ENCODE data around the gene PNPLA3.

PNPLA3 gene, protein sequence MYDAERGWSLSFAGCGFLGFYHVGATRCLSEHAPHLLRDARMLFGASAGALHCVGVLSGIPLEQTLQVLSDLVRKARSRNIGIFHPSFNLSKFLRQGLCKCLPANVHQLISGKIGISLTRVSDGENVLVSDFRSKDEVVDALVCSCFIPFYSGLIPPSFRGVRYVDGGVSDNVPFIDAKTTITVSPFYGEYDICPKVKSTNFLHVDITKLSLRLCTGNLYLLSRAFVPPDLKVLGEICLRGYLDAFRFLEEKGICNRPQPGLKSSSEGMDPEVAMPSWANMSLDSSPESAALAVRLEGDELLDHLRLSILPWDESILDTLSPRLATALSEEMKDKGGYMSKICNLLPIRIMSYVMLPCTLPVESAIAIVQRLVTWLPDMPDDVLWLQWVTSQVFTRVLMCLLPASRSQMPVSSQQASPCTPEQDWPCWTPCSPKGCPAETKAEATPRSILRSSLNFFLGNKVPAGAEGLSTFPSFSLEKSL

DNA sequence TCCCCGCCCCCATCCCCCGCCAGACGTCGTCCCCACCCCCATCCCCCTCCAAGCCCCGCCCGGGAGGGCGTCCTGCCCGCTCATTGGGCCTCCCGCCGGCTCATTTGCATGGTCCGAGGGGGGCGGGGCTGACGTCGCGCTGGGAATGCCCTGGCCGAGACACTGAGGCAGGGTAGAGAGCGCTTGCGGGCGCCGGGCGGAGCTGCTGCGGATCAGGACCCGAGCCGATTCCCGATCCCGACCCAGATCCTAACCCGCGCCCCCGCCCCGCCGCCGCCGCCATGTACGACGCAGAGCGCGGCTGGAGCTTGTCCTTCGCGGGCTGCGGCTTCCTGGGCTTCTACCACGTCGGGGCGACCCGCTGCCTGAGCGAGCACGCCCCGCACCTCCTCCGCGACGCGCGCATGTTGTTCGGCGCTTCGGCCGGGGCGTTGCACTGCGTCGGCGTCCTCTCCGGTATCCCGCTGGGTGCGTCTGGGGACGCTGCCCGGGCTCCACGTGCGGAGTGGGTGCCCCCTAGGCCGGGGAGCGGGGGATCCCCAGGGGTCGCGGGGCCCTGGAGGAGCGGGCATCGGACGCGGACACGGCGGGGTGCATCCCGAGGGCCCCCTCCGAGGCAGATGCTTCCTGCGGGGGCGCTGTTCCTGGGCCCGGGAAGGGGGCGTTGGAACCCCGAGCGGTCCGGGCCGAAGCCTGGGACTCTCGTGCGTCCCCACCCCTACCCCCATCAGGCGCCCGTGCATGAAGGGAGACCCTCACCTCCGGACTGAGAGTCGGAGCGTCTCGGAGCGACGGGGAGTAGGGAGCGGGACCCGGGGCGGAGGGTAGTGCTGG is at the start of gene PNPLA3:
PNPLA3 (plus strand) TSS at position 175 of the 834 bp plus-strand sequence; CDS start at position 282, 107 bp downstream.
- Histone ChIP-seq H3K27me3 (peaks cover 0 to 72% of the 10 kb centered on the region in 2 donors), H3K9me3 (no peaks in the 10 kb centered on the region), H3K27ac (no peak within 1 kb of the TSS), H3K36me3 (no peaks in the 10 kb centered on the region), H3K4me3 (peak within 1 kb of the TSS; percentile 46 to 58), H3K4me1 (peaks cover 0 to 25% (median 13%) of the 10 kb centered on the region in 4 donors)
- intact Hi-C loops (cut with DNase I; ENCODE audit: low total_unique reads): no loop called here
- DNase-seq: peak; percentile 80 to 82
- TF ChIP-seq, protein P1, sequence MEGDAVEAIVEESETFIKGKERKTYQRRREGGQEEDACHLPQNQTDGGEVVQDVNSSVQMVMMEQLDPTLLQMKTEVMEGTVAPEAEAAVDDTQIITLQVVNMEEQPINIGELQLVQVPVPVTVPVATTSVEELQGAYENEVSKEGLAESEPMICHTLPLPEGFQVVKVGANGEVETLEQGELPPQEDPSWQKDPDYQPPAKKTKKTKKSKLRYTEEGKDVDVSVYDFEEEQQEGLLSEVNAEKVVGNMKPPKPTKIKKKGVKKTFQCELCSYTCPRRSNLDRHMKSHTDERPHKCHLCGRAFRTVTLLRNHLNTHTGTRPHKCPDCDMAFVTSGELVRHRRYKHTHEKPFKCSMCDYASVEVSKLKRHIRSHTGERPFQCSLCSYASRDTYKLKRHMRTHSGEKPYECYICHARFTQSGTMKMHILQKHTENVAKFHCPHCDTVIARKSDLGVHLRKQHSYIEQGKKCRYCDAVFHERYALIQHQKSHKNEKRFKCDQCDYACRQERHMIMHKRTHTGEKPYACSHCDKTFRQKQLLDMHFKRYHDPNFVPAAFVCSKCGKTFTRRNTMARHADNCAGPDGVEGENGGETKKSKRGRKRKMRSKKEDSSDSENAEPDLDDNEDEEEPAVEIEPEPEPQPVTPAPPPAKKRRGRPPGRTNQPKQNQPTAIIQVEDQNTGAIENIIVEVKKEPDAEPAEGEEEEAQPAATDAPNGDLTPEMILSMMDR (IDR thresholded peaks at IDR 0.05): no peak

DNA sequence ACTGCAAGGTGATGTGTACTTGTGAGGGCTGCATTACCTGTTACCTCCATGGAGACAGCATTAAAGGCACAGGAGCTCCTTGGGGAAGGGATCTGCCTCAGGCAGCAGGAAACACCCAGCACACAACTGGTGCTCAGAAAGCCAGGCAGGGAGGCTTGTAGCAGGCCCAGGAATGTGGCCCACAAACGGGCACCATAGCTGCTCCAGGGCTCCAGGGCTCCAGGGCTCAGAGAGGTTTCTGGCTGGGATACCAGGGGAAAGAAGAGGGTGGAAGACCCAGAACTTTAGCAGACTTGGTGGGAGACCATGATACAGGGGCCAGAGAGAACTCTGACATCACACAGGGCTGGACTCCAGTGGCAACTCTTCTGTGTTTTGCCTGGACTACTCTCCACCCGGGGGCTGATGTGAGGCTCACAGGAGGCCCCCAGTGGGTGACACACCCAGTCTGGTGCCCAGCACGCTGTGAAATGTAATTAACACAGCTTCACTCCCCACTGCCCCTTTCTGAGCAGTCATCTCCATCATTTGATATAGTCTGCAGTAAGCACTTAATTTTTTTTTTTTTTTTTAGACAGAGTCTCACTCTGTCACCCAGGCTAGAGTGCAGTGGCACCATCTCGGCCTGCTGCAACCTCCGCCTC is 46.6 kb upstream of the PNPLA3 start:
- no peak overlapping the region for H3K27ac ChIP-seq
- no peaks in the 10 kb centered on the region for H3K4me1 ChIP-seq
- no peaks in the 10 kb centered on the region for H3K36me3 ChIP-seq
- H3K4me3 ChIP-seq: no peak overlapping the region
- no peak for DNase-seq
- intact Hi-C loops (cut with DNase I; ENCODE audit: low total_unique reads): no loop called here
- TF ChIP-seq, protein P1 (IDR thresholded peaks at IDR 0.05): no peak
- peaks cover 0 to 56% of the 10 kb centered on the region in 2 donors for H3K27me3 ChIP-seq
- no peaks in the 10 kb centered on the region for H3K9me3 ChIP-seq

DNA sequence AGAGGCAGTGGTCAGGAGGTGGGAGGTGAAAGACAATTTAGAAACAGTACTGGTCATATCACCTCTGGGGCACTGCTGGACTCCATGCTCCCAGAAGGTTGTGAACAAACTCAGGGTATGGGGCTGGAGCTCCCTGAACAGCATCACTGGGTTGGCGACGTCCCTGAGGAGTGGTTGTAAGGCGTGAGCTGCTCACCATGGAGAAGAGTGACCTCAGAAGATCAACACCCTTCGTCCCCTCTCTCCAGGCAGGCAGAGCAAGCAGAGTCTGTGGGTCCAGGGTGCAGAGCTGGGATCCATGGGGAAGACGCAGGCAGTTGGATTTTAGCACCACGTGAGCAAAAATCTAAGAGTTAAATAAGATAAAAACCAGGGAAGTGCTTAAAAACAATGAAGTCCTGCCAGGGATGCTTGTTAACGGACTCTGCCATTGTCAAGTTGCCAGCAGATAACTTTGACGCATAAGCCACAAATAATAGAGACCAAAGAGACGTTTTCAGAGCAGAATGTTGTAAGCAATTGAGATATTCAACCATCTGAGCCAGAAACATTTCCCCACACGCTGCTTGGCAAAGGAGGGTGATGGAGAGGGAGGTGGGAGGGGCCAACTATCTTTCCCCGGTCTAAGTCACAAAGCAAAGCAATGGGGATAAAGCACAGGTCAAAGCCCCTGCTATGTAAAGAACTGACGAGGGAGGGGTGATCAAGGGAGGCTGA is 45.4 kb upstream of the PNPLA3 start:
- intact Hi-C loops (cut with DNase I; ENCODE audit: low total_unique reads): no loop called here
- H3K27me3 ChIP-seq: peaks cover 0 to 56% of the 10 kb centered on the region in 2 donors
- H3K9me3 ChIP-seq: no peaks in the 10 kb centered on the region
- H3K36me3 ChIP-seq: no peaks in the 10 kb centered on the region
- no peak for DNase-seq
- no peaks in the 10 kb centered on the region for H3K4me1 ChIP-seq
- H3K4me3 ChIP-seq: no peak overlapping the region
- TF ChIP-seq, protein P1 (IDR thresholded peaks at IDR 0.05): no peak
- H3K27ac ChIP-seq: no peak overlapping the region

DNA sequence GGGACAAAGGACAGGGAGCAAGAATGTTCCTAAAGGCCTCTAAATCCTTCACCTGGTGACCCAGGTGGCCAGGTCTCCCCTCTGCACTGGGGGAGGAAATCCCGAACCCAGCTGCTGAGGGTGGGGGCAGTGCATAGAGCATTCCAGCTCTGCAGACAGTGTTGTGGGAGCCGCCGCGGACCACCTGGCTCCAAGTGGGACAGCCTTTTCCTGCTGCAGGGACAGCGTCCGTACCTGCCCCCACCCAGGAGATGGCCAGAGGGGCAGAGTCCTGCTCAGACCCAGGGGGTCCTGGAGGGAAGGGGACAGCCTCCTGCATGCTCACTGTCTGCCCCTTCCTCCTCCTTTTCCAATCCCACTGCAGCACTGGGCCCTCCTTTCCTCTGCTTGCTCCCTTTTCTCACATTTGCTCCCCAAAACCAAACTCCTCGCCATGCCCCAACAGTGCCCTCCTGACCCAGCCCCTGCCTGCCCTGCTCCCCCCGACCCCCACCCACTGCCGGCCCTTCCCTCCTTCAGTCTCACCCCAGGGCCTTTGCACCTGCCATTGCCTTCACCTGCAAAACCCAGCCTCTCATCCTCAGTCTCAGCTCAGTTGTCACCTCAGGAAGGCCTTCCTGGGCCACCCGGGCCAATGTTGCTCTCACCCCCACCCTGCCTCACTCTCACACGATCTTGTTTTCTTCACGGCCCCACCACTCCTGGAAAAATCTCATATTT is 44.6 kb upstream of the PNPLA3 start:
- DNase-seq: no peak
- Histone ChIP-seq H3K9me3 (no peaks in the 10 kb centered on the region), H3K27ac (no peak overlapping the region), H3K4me3 (no peak overlapping the region), H3K4me1 (no peaks in the 10 kb centered on the region), H3K36me3 (no peaks in the 10 kb centered on the region), H3K27me3 (peaks cover 0 to 57% of the 10 kb centered on the region in 2 donors)
- TF ChIP-seq, protein P1 (IDR thresholded peaks at IDR 0.05): no peak
- intact Hi-C loops (cut with DNase I; ENCODE audit: low total_unique reads): no loop called here
